GM18526 (cell line): ENCODE measurements around the gene HINT1.

ENCODE experiments used
- POLR2A ChIP-seq: IDR thresholded peaks from 3 replicates; pipeline ENCODE4 v1.6.1; 2011; ENCODE audit not compliant: insufficient read length; ENCODE audit errors: extremely low read depth

Gene HINT1

DNA sequence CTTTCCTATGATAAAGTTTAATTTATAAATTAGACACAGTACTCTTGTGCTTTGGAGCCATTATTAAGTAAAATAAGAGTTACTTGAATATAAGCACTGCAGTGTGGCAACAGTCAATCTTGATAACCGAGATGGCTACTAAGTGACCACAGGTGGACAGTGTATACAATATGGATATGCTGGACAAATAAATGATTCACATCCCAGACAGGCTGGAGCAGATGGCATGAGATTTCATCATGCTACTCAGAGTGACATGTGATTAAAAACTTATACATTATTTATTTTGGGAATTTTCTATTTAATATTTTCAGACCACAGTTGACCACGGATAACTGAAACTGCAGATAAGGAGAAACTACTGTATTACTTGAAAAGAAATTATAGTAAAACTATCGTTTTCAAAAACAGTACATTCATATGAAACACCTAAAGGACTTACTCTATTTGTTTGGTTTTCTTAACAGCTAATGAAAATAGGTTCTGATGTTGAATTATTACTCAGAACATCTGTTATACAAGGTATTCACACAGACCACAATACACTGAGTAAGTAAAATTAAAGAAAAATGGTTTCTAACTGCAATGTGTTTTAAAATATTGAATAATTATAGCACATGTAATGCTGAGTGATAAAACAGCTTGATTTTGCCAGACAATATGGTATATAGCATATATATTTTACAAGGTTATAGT, 21.7 kb upstream of the HINT1 start:
- TF ChIP-seq POLR2A: no peak

DNA sequence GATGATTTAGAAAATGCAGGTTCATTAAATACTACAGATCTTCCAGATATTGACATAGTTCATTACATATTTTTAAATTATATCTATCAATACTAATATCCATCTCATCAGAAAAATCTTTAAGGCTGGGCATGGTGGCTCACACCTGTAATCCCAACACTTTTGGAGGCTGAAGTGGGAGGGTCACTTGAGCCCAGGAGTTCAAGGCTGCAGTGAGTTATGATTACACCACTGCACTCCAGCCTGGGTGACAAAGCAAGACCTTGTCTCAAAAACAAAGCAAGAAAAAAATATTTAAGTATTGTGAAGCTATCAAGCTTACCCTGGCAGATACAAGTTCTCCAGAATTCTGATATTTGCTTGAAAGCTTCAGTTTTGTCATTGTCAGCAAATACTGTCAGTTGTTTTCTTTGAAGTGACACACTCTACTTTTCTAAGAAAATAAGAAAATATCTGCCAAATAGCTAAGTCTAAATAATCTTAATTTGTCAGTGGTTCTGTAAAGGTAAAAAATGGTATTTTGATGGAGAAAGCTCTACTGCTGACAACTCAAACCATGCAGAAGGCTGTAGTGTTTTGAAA, 20.6 kb upstream of the HINT1 start:
- TF ChIP-seq POLR2A: no peak

DNA sequence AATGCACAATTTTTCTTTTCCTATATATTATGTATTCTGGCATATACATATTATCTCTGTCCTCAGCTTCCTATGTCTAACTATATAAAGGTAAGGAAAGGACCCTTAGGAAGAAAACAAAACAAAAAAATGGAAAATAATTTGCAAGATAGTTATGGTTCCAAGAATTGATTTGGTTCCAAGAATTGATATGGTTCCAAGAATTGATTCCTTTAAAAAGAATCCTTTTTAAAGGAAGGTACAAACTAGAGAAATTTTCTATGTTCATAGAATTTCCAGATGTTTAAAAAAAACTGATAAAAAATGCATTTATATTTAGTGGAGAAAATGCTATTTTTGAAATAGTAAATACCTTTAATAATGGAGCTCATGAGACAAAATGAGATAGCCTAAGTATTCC, 17.8 kb upstream of the HINT1 start:
- no peak for TF ChIP-seq POLR2A

DNA sequence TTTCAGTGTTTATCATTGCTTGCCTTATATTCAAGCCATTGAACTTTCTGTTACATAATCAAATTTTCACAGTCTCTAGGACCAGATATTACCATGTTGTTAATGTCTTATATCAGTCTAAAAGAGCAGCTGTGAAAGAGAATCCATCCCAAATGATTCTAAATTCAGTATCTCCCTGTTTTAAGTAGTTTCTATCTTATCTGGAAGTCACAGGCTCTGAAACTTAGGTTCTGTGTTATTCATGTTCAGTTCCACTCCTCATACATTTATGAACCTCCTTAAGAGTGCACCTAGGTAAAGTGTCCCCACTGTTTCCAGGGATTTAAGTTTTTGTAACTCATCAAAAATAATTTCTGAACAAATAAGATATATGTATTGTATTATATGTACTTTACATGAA, 15.4 kb upstream of the HINT1 start:
- TF ChIP-seq POLR2A: no peak

DNA sequence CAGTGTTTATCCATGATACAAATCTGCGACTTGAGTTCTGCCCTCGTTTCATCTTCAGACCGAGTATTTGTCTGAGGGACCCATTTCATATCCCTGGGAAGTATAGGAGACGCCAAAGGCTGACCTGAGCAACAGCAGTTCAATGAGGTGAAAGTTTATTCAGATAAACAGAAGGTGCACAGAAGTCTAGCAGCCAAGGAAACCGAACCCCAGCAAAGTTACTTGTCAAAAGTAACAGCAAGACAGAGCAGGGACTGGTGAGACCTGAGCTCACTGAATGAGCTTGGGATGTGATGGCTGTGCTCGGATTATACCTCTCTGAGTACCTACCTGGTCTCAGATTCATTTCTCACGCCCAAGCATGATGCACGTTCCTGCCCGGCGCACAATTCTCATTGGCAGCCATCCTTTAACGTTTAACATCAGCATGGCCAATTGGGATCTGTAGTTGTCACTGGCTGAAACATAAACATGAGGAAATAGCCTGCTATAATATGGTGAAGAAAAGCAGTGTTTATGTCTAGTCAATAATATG, 6.3 kb upstream of the HINT1 start:
- TF ChIP-seq POLR2A: no peak

DNA sequence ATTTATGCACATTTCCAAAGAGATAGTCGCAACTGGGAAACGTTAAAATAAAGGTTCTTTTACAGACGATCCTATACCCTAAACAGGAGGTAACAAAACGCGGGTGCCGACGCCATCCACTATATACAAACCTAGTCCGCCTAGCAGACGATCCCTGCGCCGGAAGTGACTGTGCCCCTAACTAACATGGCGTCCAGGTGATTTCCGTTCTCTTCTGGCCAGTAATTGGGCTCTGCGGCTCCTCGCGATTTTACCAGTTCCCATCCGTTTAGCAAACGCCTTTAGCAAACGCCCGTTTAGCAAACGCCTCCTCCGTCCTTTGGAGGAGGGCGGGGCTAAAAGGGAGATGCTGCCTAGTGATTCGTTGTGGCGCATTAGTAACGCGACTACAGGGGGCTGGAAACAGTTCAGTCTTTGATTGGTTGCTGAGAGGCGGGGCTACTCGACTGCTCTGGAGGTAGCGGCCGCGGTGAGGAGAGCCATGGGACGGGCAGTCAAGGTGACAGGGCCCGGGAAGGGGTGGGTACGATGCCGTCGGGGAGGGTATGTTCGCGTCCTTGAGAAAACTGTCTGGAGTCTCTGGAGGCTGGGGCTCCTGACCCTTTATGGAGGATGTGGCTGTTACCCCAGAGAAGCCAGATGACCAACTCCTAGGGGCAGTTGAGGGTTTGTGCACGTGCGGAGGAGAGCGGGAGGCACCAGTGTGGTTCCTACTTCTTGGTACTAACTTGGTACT, 5.7 kb upstream of the HINT1 start, which contains the start of gene LYRM7:
LYRM7 (plus strand) TSS at position 405 of the 736 bp plus-strand sequence; CDS start at position 482, 77 bp downstream.
- TF ChIP-seq POLR2A: peak; percentile 66

DNA sequence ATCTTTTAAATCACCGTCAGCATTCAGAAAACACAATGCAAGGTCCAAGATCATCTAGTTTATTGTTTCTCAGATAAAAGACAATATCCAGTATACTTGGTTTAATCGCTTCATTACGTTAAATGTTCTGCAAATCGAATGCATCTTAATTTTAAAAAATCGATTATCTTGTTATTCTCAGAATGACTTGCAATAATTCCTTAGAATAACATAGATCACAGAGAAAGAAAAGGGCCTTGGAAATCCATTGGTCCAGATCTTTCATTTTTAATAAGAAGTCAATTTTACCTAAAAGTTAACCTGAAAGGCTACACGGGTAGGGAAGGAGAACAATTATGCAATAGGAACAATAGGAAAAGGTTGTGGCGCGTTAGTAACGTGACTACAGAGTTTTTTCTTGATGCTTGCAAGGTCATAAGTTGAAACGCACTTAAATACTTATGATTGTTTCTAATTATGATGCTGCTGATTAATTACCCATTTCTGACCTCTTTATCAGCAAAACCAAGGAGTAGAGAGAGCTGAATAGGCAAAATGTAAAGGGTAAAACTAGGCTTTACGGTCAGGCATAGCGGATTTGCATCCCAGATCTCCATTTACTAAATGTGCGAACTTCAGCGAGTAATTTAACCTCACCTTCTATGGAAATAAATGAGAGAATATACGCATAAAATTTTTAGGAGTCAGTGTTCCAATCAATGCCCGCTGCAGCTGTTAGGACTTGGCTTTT, 4.9 kb upstream of the HINT1 start:
- no peak for TF ChIP-seq POLR2A

DNA sequence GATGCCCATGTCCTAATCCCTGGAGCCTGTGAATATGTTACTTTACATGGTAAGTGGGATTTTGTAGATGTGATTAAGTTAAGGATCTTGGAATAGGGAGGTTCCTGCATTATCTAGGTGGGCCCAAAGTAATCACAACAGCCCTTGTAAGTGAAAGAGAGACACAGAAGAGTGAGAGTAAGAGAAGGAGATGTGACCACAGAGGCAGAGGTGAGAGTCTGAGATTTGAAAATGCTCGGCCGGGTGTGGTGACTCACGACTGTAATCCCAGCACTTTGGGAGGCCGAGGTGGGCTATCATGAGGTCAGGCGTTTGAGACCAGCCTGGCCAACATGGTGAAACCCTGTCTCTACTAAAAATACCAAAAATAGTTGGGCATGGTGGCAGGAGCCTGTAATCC, 2.6 kb upstream of the HINT1 start:
- no peak for TF ChIP-seq POLR2A

DNA sequence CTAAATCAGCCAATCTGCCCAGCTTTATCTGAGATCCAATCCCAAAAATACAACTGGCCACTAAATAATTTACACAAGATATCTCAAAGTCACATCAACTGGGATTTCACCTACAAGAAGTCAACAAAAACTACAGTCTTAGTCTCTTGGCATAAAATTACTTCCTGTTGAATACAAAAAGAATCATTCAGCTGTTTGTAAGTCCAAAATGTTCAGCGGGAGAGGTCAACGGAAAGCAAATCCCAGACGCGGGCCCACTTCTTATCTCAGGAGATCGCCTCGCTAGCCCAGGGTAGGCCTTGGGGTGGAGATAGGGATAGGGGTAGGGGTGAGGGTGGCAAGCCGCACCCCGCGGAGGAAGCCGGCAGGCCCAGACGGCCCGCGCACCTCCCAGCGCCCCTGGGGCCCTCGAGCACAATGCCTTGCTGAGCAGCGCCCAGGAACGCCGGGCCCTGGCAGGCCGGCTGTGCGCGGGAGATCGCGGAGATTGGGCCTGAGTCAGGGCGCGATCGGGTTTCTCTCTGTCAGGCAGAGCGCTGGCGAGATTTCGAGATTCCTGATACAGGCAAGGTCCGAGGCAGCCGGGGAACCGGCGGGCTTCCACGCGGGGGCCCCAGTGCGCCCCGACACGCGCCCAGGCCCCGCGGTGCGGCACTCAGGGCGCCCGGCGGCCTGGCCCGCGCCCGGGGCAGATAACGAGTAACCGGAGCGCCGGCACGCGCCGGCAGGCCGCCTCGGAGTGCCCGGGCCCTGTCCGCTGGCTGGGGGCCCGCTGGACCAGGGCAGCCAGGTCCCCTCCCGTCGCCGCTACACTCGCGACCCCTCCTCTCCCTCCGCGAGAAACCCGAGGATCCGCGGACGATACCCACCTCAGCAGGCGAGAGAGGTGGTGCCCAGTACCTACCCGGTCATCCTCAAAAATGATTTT, 601 bp downstream of the HINT1 start:
- TF ChIP-seq POLR2A: no peak

DNA sequence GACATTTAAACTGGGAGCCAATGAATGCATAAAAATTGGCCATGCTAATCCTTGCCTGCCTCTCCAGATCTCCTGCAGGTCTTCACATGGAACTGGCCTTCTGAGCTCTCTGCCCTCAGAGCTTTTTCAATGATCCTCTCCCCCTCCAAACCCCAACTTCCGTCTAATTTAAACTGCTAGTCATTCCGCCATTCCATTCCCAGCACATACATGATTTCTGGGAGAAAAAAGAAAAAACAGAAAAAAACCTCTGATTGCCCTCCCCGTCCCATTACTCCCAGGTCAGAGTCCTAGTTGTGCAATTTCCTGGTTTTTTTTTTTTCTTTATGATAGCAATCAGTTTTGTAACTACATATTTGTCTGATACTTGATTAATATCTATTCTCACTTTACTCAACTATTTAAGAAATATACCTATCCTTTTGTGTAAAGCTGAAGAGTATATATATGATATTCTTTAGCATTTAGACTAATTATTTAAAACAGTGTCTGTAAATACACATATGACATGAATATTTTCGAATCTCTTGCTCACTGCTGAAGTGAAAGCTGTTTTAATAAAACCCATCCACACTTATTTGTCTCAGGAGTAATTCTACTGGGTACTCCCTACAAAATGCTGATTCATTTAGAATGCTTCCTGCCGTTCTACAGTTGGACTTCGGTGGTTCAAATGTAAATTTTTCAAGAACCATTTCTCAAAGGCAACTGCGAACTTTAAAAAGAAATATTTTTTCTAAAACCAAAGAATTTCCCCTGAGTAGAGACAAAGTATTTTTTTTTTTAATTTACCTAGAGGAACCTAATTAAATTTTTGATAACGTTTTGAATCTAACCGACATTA, 1.6 kb downstream of the HINT1 start:
- no peak for TF ChIP-seq POLR2A

DNA sequence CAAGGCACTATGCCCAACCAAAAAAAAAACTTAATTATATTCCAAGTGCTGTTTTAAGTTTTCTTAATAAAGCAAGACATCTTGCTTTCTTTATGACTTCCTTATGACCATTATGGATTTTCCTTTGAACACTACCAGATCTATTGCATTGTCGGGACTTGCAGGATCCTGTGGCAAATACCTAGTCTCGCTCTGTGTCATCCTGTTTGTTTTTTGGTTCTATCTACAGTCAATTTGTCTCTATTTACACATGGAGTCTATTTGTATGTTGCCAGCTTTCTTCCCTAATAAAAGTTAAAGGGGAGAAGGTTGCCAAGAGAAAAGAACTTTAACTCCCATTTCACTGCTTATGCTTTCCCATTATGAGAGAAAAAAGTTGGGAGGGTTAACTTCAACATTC, 4.9 kb downstream of the HINT1 start:
- no peak for TF ChIP-seq POLR2A

DNA sequence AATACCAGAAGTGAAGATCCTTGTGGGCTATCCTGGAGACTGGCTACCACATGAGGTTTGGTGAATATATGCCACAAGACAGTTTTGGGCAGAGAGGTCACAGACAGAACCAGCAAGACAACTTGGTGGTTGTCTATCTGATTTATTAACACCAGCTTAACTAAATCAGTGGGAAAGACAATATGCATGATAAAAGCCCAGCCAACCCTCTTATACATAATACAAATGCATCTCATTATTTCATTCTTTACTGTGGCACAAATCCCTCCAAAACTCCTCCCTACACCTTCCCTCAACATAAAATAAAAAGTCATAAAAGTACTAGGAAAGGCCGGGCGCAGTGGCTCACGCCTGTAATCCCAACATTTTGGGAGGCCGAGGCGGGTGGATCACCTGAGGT, 8.1 kb downstream of the HINT1 start:
- TF ChIP-seq POLR2A: no peak

DNA sequence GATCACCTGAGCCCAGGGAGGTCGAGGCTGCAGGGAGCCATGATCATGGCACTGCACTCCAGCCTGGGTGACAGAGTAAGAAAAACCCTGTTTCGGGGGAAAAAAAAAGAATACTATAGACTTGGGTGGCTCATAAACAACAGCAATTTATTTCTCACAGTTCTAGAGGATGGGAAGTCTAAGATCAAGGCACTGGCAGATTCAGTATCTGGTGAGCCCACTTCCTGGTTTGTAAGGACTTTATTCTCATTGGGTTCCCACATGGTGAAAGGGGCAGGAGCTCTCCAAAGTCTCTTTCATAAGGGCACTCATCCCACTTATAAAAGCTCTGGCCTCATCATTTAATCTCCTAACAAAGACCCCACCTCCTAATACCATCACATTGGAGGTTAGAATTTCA, 8.7 kb downstream of the HINT1 start:
- no peak for TF ChIP-seq POLR2A
